ENCODE measurements around the gene SHANK1. TPM values are rescaled to one million over a fixed set of nuclear protein-coding genes. Genes with fewer than 3 reads are reported as not detected.

The SHANK1 gene
- total RNA-seq, 4 donors from 2014 or later = 0.06 TPM; not detected in 3

GRCh38 chr19:50639121-50640112, 80.2 kb downstream of the SHANK1 start, which contains the start of gene SYT3:
Gene SYT3, minus strand, starts transcription at chr19:50639881. Its CDS starts 2,470 bp downstream, at chr19:50637411.
- Histone ChIP-seq H3K9me3 (peaks cover 0 to 10% (median 0%) of the 10 kb centered on the region in 3 donors), H3K27ac (no peak within 1 kb of the TSS), H3K36me3 (no peaks in the 10 kb centered on the region), H3K4me3 (peak within 1 kb of the TSS in 3 of 4 donors; percentile 49 to 70 (median 52)), H3K4me1 (peaks cover 0 to 14% (median 0%) of the 10 kb centered on the region in 3 donors), H3K27me3 (peaks cover 0 to 91% (median 3%) of the 10 kb centered on the region in 4 donors)
- 1 to 12% methylated on average over 12 to 26 of the region's 76 CpGs for WGBS, 2 donors
- intact Hi-C loops (cut with DNase I) = no loop called here
- TF ChIP-seq CTCF (IDR thresholded peaks at IDR 0.05) = no peak
- TF ChIP-seq POLR2A (IDR thresholded peaks at IDR 0.05) = no peak
- no peak for DNase-seq

- peaks cover 0 to 14% (median 0%) of the 10 kb centered on the region in 3 donors for H3K4me1 ChIP-seq
- no peak for TF ChIP-seq POLR2A (IDR thresholded peaks at IDR 0.05)
- no peak for TF ChIP-seq CTCF (IDR thresholded peaks at IDR 0.05)
- DNase-seq = no peak
- no peak overlapping the region for H3K27ac ChIP-seq
- intact Hi-C loops (cut with DNase I) = no loop called here
- no peaks in the 10 kb centered on the region for H3K36me3 ChIP-seq
- peaks cover 0 to 18% (median 0%) of the 10 kb centered on the region in 3 donors for H3K9me3 ChIP-seq
- H3K4me3 ChIP-seq = no peak overlapping the region
- 39 to 40% methylated on average over 10 of the region's 10 CpGs for WGBS, 2 donors
- peaks cover 0 to 82% (median 3%) of the 10 kb centered on the region in 4 donors for H3K27me3 ChIP-seq
Measured at GRCh38 chr19:50638600-50638999, 81.0 kb downstream of the SHANK1 start.

GRCh38 chr19:50636317-50637085, 83.1 kb downstream of the SHANK1 start:
- WGBS, 2 donors = 72 to 74% methylated on average over 3 to 5 of the region's 5 CpGs
- peaks cover 0 to 23% (median 0%) of the 10 kb centered on the region in 3 donors for H3K9me3 ChIP-seq
- TF ChIP-seq CTCF (IDR thresholded peaks at IDR 0.05) (no peak), POLR2A (IDR thresholded peaks at IDR 0.05) (no peak)
- peaks cover 0 to 75% (median 3%) of the 10 kb centered on the region in 4 donors for H3K27me3 ChIP-seq
- no peak overlapping the region for H3K27ac ChIP-seq
- H3K4me1 ChIP-seq = peaks cover 0 to 14% (median 0%) of the 10 kb centered on the region in 3 donors
- H3K4me3 ChIP-seq = no peak overlapping the region
- H3K36me3 ChIP-seq = no peaks in the 10 kb centered on the region
- no peak for DNase-seq
- intact Hi-C loops (cut with DNase I) = no loop called here

- intact Hi-C loops (cut with DNase I) = no loop called here
- TF ChIP-seq CTCF (IDR thresholded peaks at IDR 0.05) (no peak), POLR2A (IDR thresholded peaks at IDR 0.05) (no peak)
- no peak for DNase-seq
- WGBS, 2 donors = 94 to 95% methylated on average over 2 of the region's 2 CpGs
- Histone ChIP-seq H3K4me1 (peaks cover 0 to 3% (median 0%) of the 10 kb centered on the region in 3 donors), H3K27me3 (peaks cover 0 to 69% (median under 1%) of the 10 kb centered on the region in 4 donors), H3K36me3 (no peaks in the 10 kb centered on the region), H3K27ac (no peak overlapping the region), H3K4me3 (no peak overlapping the region), H3K9me3 (peaks cover 0 to 23% (median 0%) of the 10 kb centered on the region in 3 donors)
Measured at GRCh38 chr19:50633973-50634372, 85.6 kb downstream of the SHANK1 start.
